Measurements from ENCODE around the gene TSPAN9. TPM values are rescaled to one million over a fixed set of nuclear protein-coding genes. Genes with fewer than 3 reads are reported as not detected.

TSPAN9 gene
- total and polyA plus RNA-seq, 4 donors, result 17.4 to 62.9 (median 34.2) TPM

DNA sequence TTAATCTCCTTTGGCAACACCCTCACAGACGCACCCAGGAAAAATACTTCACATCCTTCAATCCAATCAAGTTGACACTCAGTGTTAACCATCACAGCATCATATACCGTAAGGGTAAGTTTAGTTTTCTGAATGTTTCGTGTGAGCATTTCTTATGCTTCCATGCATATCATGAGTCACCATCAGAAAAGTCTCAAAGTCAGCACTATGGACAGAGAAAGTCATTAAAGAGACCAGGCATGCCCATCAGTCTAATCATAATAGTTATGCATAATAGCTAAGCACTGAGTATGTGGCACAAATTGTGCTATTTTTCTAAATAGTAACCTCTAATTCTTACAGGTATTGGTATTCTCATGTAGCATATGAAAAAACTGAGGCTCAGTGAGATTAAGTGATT, 255.0 kb downstream of the TSPAN9 start:
- Histone ChIP-seq H3K9me3 (ENCODE audit: control insufficient read depth in 4 of 4, low read length in 3 of 4) (no peaks in the 10 kb centered on the region), H3K27ac (ENCODE audit: low read depth in 1 of 2, low read length in 2 of 2) (no peak overlapping the region), H3K27me3 (ENCODE audit: control insufficient read depth in 4 of 4, insufficient read depth in 4 of 4, low read length in 3 of 4) (no peaks in the 10 kb centered on the region), H3K4me3 (ENCODE audit: low read depth in 1 of 3, low read length in 3 of 3) (no peak overlapping the region), H3K9ac (ENCODE audit: low read depth in 1 of 2, low read length in 2 of 2) (no peak overlapping the region), H3K36me3 (ENCODE audit: control insufficient read depth in 4 of 4, insufficient read depth in 3 of 4, low read depth in 1 of 4, low read length in 3 of 4) (no peaks in the 10 kb centered on the region), H3K4me1 (ENCODE audit: control insufficient read depth in 4 of 4, insufficient read depth in 4 of 4, low read length in 3 of 4) (no peaks in the 10 kb centered on the region)
- 92% methylated on average over 3 of the region's 3 CpGs for WGBS
- no peak for DNase-seq (ENCODE audit: low spot score)
- TF ChIP-seq RAD21 (IDR thresholded peaks at IDR 0.05), result no peak
- no peak for TF ChIP-seq NR2F2 (IDR thresholded peaks at IDR 0.05)
- no peak for TF ChIP-seq ZBTB33 (IDR thresholded peaks at IDR 0.05)
- no peak for TF ChIP-seq EGR1 (IDR thresholded peaks at IDR 0.05; ENCODE audit: low read depth in 2 of 2)
- TF ChIP-seq FOXA2 (IDR thresholded peaks at IDR 0.05), result no peak
- TF ChIP-seq, protein P1, sequence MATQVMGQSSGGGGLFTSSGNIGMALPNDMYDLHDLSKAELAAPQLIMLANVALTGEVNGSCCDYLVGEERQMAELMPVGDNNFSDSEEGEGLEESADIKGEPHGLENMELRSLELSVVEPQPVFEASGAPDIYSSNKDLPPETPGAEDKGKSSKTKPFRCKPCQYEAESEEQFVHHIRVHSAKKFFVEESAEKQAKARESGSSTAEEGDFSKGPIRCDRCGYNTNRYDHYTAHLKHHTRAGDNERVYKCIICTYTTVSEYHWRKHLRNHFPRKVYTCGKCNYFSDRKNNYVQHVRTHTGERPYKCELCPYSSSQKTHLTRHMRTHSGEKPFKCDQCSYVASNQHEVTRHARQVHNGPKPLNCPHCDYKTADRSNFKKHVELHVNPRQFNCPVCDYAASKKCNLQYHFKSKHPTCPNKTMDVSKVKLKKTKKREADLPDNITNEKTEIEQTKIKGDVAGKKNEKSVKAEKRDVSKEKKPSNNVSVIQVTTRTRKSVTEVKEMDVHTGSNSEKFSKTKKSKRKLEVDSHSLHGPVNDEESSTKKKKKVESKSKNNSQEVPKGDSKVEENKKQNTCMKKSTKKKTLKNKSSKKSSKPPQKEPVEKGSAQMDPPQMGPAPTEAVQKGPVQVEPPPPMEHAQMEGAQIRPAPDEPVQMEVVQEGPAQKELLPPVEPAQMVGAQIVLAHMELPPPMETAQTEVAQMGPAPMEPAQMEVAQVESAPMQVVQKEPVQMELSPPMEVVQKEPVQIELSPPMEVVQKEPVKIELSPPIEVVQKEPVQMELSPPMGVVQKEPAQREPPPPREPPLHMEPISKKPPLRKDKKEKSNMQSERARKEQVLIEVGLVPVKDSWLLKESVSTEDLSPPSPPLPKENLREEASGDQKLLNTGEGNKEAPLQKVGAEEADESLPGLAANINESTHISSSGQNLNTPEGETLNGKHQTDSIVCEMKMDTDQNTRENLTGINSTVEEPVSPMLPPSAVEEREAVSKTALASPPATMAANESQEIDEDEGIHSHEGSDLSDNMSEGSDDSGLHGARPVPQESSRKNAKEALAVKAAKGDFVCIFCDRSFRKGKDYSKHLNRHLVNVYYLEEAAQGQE (IDR thresholded peaks at IDR 0.05), result no peak
- TF ChIP-seq HNF4G (IDR thresholded peaks at IDR 0.05), result no peak
- no peak for TF ChIP-seq JUND (IDR thresholded peaks at IDR 0.05)
- TF ChIP-seq YY1 (IDR thresholded peaks at IDR 0.05), result no peak
- no peak for TF ChIP-seq GABPA (IDR thresholded peaks at IDR 0.05 in 1 of 2, conservative IDR thresholded peaks at IDR 0.05 in 1 of 2)

DNA sequence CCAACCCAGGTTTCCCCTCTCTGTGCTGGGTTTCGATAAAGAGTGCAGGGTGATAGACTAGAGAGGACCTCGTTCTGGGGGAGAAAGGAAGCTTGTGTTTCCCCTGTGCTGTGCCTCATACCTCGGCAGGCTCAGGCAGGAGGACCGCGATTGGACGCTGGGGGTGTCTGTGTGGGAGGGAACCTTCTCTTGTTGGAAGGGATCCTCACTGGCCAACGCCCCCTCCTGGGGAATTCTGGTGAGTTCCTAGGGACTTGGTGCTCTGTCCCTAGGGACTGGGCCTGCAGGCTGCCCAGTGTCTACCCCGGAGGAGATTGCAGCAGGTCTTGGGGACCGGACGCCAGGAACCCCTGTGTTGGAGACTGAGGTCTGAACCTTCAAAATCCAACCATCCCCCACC, 256.4 kb downstream of the TSPAN9 start:
- 61% methylated on average over 10 of the region's 10 CpGs for WGBS
- no peak overlapping the region for H3K27ac ChIP-seq (ENCODE audit: low read depth in 1 of 2, low read length in 2 of 2)
- no peaks in the 10 kb centered on the region for H3K27me3 ChIP-seq (ENCODE audit: control insufficient read depth in 4 of 4, insufficient read depth in 4 of 4, low read length in 3 of 4)
- no peak for DNase-seq (ENCODE audit: low spot score)
- H3K9me3 ChIP-seq (ENCODE audit: control insufficient read depth in 4 of 4, low read length in 3 of 4), result no peaks in the 10 kb centered on the region
- TF ChIP-seq GABPA (IDR thresholded peaks at IDR 0.05 in 1 of 2, conservative IDR thresholded peaks at IDR 0.05 in 1 of 2), result no peak
- TF ChIP-seq FOXA1 (IDR thresholded peaks at IDR 0.05), result no peak
- TF ChIP-seq, protein P1 (IDR thresholded peaks at IDR 0.05), result no peak
- TF ChIP-seq TAF1 (conservative IDR thresholded peaks at IDR 0.05), result no peak
- TF ChIP-seq CTCF (IDR thresholded peaks at IDR 0.05; ENCODE audit: low read depth, low read length, missing input control), result no peak
- no peak for TF ChIP-seq FOXA2 (IDR thresholded peaks at IDR 0.05)
- no peak for TF ChIP-seq RAD21 (IDR thresholded peaks at IDR 0.05)
- no peak for TF ChIP-seq MAX (IDR thresholded peaks at IDR 0.05)
- TF ChIP-seq RXRA (IDR thresholded peaks at IDR 0.05), result no peak
- TF ChIP-seq JUND (IDR thresholded peaks at IDR 0.05), result no peak
- TF ChIP-seq, protein P2, sequence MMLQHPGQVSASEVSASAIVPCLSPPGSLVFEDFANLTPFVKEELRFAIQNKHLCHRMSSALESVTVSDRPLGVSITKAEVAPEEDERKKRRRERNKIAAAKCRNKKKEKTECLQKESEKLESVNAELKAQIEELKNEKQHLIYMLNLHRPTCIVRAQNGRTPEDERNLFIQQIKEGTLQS (IDR thresholded peaks at IDR 0.05), result no peak
- TF ChIP-seq YY1 (IDR thresholded peaks at IDR 0.05), result no peak
- no peak for TF ChIP-seq NR2F2 (IDR thresholded peaks at IDR 0.05)
- TF ChIP-seq EGR1 (IDR thresholded peaks at IDR 0.05; ENCODE audit: low read depth in 2 of 2), result no peak
- no peaks in the 10 kb centered on the region for H3K36me3 ChIP-seq (ENCODE audit: control insufficient read depth in 4 of 4, insufficient read depth in 3 of 4, low read depth in 1 of 4, low read length in 3 of 4)
- H3K4me1 ChIP-seq (ENCODE audit: control insufficient read depth in 4 of 4, insufficient read depth in 4 of 4, low read length in 3 of 4), result no peaks in the 10 kb centered on the region
- H3K4me3 ChIP-seq (ENCODE audit: low read depth in 1 of 3, low read length in 3 of 3), result no peak overlapping the region
- H3K9ac ChIP-seq (ENCODE audit: low read depth in 1 of 2, low read length in 2 of 2), result no peak overlapping the region

Measured in liver (tissue), 9 donors.